ENCODE data around the gene CDH16. TPM values are rescaled to one million over a fixed set of nuclear protein-coding genes. Genes with fewer than 3 reads are reported as not detected.
A peak's percentile ranks its signal among the peaks of the same experiment; 100 is the strongest.

The CDH16 gene
- total RNA-seq, 5 donors from 2014 or later (not counting 1 experiment from before 2014, with no cell fraction given), result not detected

DNA sequence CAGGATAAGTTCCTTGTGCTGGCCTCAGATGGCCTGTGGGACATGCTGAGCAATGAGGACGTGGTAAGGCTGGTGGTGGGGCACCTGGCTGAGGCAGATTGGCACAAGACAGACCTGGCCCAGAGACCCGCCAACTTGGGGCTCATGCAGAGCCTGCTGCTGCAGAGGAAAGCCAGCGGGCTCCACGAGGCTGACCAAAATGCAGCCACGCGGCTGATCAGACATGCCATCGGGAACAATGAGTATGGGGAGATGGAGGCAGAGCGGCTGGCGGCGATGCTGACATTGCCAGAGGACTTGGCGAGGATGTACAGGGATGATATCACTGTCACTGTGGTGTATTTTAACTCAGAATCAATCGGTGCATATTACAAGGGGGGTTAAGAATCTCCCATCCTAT, 33.2 kb downstream of the CDH16 start:
- Mint-ChIP-seq H3K27me3 (no peaks in the 10 kb centered on the region), H3K9me3 (no peaks in the 10 kb centered on the region), H3K27ac (no peak overlapping the region)

DNA sequence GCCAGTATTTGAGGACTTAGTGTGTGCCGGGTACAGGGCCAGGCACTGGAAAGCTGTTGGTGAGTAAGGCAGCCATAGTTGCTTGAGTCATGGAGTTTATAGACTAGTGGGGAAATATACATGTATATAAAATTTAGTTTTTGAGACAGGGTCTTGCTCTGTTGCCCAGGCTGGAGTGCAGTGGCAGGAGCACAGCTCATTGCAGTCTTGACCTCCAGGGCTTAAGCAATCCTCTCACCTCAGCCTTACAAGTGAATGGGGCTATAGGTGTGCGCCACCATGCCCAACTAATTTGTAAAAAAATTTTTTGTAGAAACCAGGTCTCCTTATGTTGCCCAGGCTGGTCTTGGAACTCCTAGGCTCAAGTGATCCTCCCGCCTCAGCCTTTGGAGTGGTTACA, 36.0 kb downstream of the CDH16 start:
- POLR2A ChIA-PET, result no interaction called here
- Histone ChIP-seq H3K4me3 (ENCODE audit: control insufficient read depth in 1 of 2, extremely low read depth in 1 of 2, low read length in 1 of 2) (no peak overlapping the region), H3K9me3 (no peaks in the 10 kb centered on the region), H3K27ac (ENCODE audit: low read length) (no peak overlapping the region), H3K27me3 (replicated peaks in 1 of 2; ENCODE audit: control insufficient read depth in 2 of 2, extremely low read depth in 1 of 2, insufficient read depth in 2 of 2, low read length in 1 of 2) (no peaks in the 10 kb centered on the region), H3K4me1 (ENCODE audit: control insufficient read depth in 1 of 2, extremely low read depth in 1 of 2, insufficient read depth in 2 of 2, low read length in 2 of 2) (peaks cover 3 to 23% of the 10 kb centered on the region in 2 experiments), H3K36me3 (ENCODE audit: control insufficient read depth in 2 of 2, extremely low read depth in 1 of 2, insufficient read depth in 1 of 2, low read length in 1 of 2) (peaks cover 18 to 25% of the 10 kb centered on the region in 2 donors)
- H3K4me1 Mint-ChIP-seq, result peaks cover 33 to 52% (median 38%) of the 10 kb centered on the region in 3 donors
- DNase-seq (no peak), ATAC-seq (replicated peaks in 1 of 4) (no peak)
- no CpG with 5 or more reads among the region's 3 CpGs for WGBS (ENCODE audit: insufficient coverage)
- no peaks in the 10 kb centered on the region for H3K27me3 Mint-ChIP-seq
- peak overlapping the region in 1 of 3 donors; percentile 21 for H3K4me3 Mint-ChIP-seq
- H3K9me3 Mint-ChIP-seq, result no peaks in the 10 kb centered on the region
- CTCF ChIA-PET, result interaction anchor here (1.5 to 1.7 kb wide), 2 partner anchors 10 to 16 kb away, joined by 4 to 8 read pairs; no protein-coding TSS in a partner anchor
- H3K27ac Mint-ChIP-seq, result no peak overlapping the region
- H3K36me3 Mint-ChIP-seq, result peaks cover 20% of the 10 kb centered on the region

More for the DNA sequence above, 33.2 kb downstream of the CDH16 start:
- H3K27me3 ChIP-seq (replicated peaks in 1 of 2; ENCODE audit: control insufficient read depth in 2 of 2, extremely low read depth in 1 of 2, insufficient read depth in 2 of 2, low read length in 1 of 2), result no peaks in the 10 kb centered on the region
- H3K4me1 ChIP-seq (ENCODE audit: control insufficient read depth in 1 of 2, extremely low read depth in 1 of 2, insufficient read depth in 2 of 2, low read length in 2 of 2), result peaks cover 3 to 15% of the 10 kb centered on the region in 2 experiments
- ChIA-PET POLR2A (no interaction called here), CTCF (no interaction called here)
- DNase-seq (no peak), ATAC-seq (replicated peaks in 1 of 4) (no peak)
- H3K9me3 ChIP-seq, result no peaks in the 10 kb centered on the region
- no peak overlapping the region for H3K27ac ChIP-seq (ENCODE audit: low read length)
- H3K4me3 Mint-ChIP-seq, result no peak overlapping the region
- peaks cover 23 to 28% of the 10 kb centered on the region in 2 donors for H3K36me3 ChIP-seq (ENCODE audit: control insufficient read depth in 2 of 2, extremely low read depth in 1 of 2, insufficient read depth in 1 of 2, low read length in 1 of 2)
- H3K36me3 Mint-ChIP-seq, result peaks cover 20% of the 10 kb centered on the region
- H3K4me3 ChIP-seq (ENCODE audit: control insufficient read depth in 1 of 2, extremely low read depth in 1 of 2, low read length in 1 of 2), result no peak overlapping the region
- 91% methylated on average over 10 of the region's 12 CpGs for WGBS (ENCODE audit: insufficient coverage)
- peaks cover 22 to 33% (median 23%) of the 10 kb centered on the region in 3 donors for H3K4me1 Mint-ChIP-seq

DNA sequence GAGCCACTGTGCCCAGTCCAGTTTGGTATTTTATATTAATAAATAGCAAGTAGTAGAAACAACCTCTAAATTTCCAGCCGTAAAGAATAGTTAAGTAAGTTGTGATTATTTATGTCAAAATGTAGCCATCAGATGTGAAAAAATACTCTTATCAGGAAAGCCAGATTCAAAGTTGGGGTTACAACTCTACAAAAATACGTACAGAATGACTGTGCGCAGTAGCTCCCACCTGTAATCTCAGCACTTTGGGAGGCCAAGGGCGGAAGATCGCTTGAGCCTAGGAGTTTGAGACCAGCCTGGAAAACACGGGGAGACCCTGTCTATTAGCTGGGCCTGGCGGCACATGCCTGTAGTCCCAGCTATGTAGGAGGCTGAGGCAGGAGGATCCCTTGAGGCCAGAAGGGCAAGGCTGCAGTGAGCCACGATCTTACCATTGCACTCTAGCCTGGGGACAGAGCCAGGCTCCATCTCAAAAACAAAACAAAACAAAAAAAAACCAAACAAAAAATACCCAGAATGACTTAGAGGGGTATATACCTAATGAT, 36.6 kb downstream of the CDH16 start:
- no peaks in the 10 kb centered on the region for H3K27me3 Mint-ChIP-seq
- peaks cover 20% of the 10 kb centered on the region for H3K36me3 Mint-ChIP-seq
- H3K27ac Mint-ChIP-seq, result no peak overlapping the region
- POLR2A ChIA-PET, result interaction anchor here (0.6 kb wide), 2 partner anchors 62 to 1243 kb away, joined by 3 read pairs; no protein-coding TSS in a partner anchor
- CTCF ChIA-PET, result interaction anchor here (0.5 to 1.7 kb wide), 7 partner anchors 9 to 644 kb away, joined by 3 to 8 read pairs (median 3); no protein-coding TSS in a partner anchor
- H3K4me1 Mint-ChIP-seq, result peaks cover 33 to 48% (median 36%) of the 10 kb centered on the region in 3 donors
- Histone ChIP-seq H3K36me3 (ENCODE audit: control insufficient read depth in 2 of 2, extremely low read depth in 1 of 2, insufficient read depth in 1 of 2, low read length in 1 of 2) (peaks cover 18 to 25% of the 10 kb centered on the region in 2 donors), H3K27ac (ENCODE audit: low read length) (no peak overlapping the region), H3K4me1 (ENCODE audit: control insufficient read depth in 1 of 2, extremely low read depth in 1 of 2, insufficient read depth in 2 of 2, low read length in 2 of 2) (peaks cover 3 to 23% of the 10 kb centered on the region in 2 experiments), H3K9me3 (no peaks in the 10 kb centered on the region), H3K4me3 (ENCODE audit: control insufficient read depth in 1 of 2, extremely low read depth in 1 of 2, low read length in 1 of 2) (no peak overlapping the region), H3K27me3 (replicated peaks in 1 of 2; ENCODE audit: control insufficient read depth in 2 of 2, extremely low read depth in 1 of 2, insufficient read depth in 2 of 2, low read length in 1 of 2) (no peaks in the 10 kb centered on the region)
- no peak for ATAC-seq (replicated peaks in 1 of 4)
- 95% methylated on average over 5 of the region's 8 CpGs for WGBS (ENCODE audit: insufficient coverage)
- H3K4me3 Mint-ChIP-seq, result peak overlapping the region; percentile 49 to 99 (median 53)
- DNase-seq, result no peak
- no peaks in the 10 kb centered on the region for H3K9me3 Mint-ChIP-seq

DNA sequence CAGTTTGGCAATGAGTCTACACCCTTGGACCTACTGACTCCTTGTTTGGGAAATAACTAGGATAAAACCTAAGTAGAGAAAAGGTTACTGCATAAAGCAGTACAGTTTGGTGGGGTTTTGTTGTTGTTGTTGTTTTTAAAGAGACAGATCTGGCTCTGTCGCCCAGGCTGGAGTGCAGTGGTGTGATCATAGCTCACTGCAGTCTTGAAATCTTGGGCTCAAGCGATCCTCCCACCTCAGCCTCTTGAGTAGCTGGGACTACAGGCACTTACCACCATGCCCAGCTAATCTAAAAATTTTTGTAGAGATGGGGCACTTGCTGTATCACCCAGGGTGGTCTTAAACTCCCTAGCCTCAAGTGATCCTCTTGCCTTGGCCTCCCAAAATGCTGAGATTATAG, 37.1 kb downstream of the CDH16 start:
- DNase-seq (no peak), ATAC-seq (replicated peaks in 1 of 4) (no peak)
- Mint-ChIP-seq H3K9me3 (no peaks in the 10 kb centered on the region), H3K27me3 (no peaks in the 10 kb centered on the region), H3K4me3 (peak overlapping the region; percentile 53 to 99 (median 99)), H3K36me3 (peaks cover 18% of the 10 kb centered on the region), H3K27ac (no peak overlapping the region), H3K4me1 (peaks cover 33 to 43% (median 36%) of the 10 kb centered on the region in 3 donors)
- Histone ChIP-seq H3K4me3 (ENCODE audit: control insufficient read depth in 1 of 2, extremely low read depth in 1 of 2, low read length in 1 of 2) (peak overlapping the region in 1 of 2 donors; percentile 81), H3K4me1 (ENCODE audit: control insufficient read depth in 1 of 2, extremely low read depth in 1 of 2, insufficient read depth in 2 of 2, low read length in 2 of 2) (peaks cover 3 to 23% of the 10 kb centered on the region in 2 experiments), H3K36me3 (ENCODE audit: control insufficient read depth in 2 of 2, extremely low read depth in 1 of 2, insufficient read depth in 1 of 2, low read length in 1 of 2) (peaks cover 17 to 21% of the 10 kb centered on the region in 2 donors), H3K27me3 (replicated peaks in 1 of 2; ENCODE audit: control insufficient read depth in 2 of 2, extremely low read depth in 1 of 2, insufficient read depth in 2 of 2, low read length in 1 of 2) (no peaks in the 10 kb centered on the region), H3K9me3 (no peaks in the 10 kb centered on the region), H3K27ac (ENCODE audit: low read length) (no peak overlapping the region)
- CTCF ChIA-PET, result interaction anchor here (0.6 to 1.7 kb wide), 5 partner anchors 9 to 644 kb away, joined by 3 to 8 read pairs (median 4); no protein-coding TSS in a partner anchor
- no CpG with 5 or more reads among the region's 2 CpGs for WGBS (ENCODE audit: insufficient coverage)
- POLR2A ChIA-PET, result no interaction called here

DNA sequence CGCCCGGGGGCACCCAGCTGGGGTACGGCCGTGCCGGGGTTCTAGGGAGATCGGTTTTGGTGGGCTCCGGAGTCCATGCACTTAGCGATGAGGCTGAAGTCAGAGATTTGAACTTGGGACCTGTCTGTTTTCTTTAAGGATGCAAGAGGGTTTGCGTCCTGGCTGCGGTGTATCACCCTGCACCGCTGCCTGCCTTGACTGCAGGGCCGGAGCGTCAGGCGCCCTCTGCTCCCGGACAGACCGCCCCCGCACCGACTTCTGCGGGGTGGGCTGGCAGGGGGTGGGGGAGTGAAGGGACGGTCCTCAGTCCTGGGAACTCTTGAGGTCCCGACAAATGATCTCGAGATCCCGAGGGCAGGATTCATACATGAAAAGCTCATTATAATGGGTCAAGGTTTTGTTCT, 37.7 kb downstream of the CDH16 start:
- Mint-ChIP-seq H3K36me3 (peaks cover 16% of the 10 kb centered on the region), H3K27me3 (no peaks in the 10 kb centered on the region), H3K9me3 (no peaks in the 10 kb centered on the region), H3K4me1 (peaks cover 33 to 42% (median 36%) of the 10 kb centered on the region in 3 donors), H3K27ac (no peak overlapping the region), H3K4me3 (peak overlapping the region; percentile 98 to 99 (median 99))
- DNase-seq (peak in 1 of 35 experiments; percentile 32), ATAC-seq (replicated peaks in 1 of 4) (peak in 1 of 4 experiments; percentile 11)
- Histone ChIP-seq H3K4me1 (ENCODE audit: control insufficient read depth in 1 of 2, extremely low read depth in 1 of 2, insufficient read depth in 2 of 2, low read length in 2 of 2) (peaks cover 3 to 23% of the 10 kb centered on the region in 2 experiments), H3K9me3 (no peaks in the 10 kb centered on the region), H3K4me3 (ENCODE audit: control insufficient read depth in 1 of 2, extremely low read depth in 1 of 2, low read length in 1 of 2) (peak overlapping the region; percentile 65 to 81), H3K27me3 (replicated peaks in 1 of 2; ENCODE audit: control insufficient read depth in 2 of 2, extremely low read depth in 1 of 2, insufficient read depth in 2 of 2, low read length in 1 of 2) (no peaks in the 10 kb centered on the region), H3K36me3 (ENCODE audit: control insufficient read depth in 2 of 2, extremely low read depth in 1 of 2, insufficient read depth in 1 of 2, low read length in 1 of 2) (peaks cover 15 to 20% of the 10 kb centered on the region in 2 donors), H3K27ac (ENCODE audit: low read length) (no peak overlapping the region)
- CTCF ChIA-PET, result interaction anchor here (0.6 to 1.7 kb wide), 10 partner anchors 8 to 741 kb away, joined by 3 to 12 read pairs (median 4); partner anchors contain the start of gene NAE1 (in 1 of the 2)
- POLR2A ChIA-PET, result interaction anchor here (0.5 to 0.6 kb wide), 4 partner anchors 21 to 960 kb away, joined by 3 to 4 read pairs (median 4); no protein-coding TSS in a partner anchor
- WGBS (ENCODE audit: insufficient coverage), result 2% methylated on average over 18 of the region's 23 CpGs

DNA sequence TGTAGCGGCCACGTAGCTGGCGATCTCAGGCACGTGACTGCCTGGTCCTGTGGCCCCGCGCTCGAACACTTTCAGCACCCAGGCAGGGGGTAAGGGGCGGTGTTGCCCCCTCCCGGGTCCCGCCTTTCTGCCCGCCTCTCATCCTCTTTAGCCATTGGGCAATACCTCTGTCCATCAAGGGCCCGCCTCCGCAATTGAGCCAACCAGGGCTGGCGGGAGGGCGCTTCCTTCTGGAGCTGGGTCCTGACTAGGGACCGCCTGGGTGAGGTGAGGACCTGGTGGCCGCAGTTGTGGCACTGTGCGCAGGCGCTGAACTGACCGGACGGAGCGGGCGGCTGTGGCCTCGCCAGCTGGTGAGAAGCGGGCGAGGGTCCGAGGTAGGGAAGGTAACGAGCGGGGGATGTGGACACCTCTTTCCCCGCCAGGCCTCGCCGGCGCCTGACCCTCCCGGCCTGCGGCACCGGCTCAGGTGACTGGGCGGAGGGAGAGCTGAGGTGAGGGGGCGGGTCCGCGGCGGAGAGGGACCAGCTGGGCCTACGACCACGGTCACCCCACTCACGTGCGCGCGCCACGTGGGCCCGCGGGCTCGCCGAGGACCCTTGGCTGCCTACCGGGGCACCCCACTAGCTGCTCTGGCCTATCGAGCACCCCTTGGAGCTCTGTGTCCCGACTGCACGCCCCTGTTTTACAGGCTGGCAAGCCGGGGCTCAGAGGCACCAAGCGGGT, 38.2 kb downstream of the CDH16 start, which contains the start of gene PDP2:
PDP2 (plus strand) TSS at position 228 of the 726 bp plus-strand sequence. CDS start 3,770 bp downstream, outside the sequence.
- Histone ChIP-seq H3K27me3 (replicated peaks in 1 of 2; ENCODE audit: control insufficient read depth in 2 of 2, extremely low read depth in 1 of 2, insufficient read depth in 2 of 2, low read length in 1 of 2) (no peaks in the 10 kb centered on the region), H3K27ac (ENCODE audit: low read length) (peak within 1 kb of the TSS; percentile 27), H3K4me1 (ENCODE audit: control insufficient read depth in 1 of 2, extremely low read depth in 1 of 2, insufficient read depth in 2 of 2, low read length in 2 of 2) (peaks cover 3 to 23% of the 10 kb centered on the region in 2 experiments), H3K9me3 (no peaks in the 10 kb centered on the region), H3K4me3 (ENCODE audit: control insufficient read depth in 1 of 2, extremely low read depth in 1 of 2, low read length in 1 of 2) (peak within 1 kb of the TSS; percentile 65 to 81), H3K36me3 (ENCODE audit: control insufficient read depth in 2 of 2, extremely low read depth in 1 of 2, insufficient read depth in 1 of 2, low read length in 1 of 2) (peaks cover 13 to 14% of the 10 kb centered on the region in 2 donors)
- under 1% methylated on average over 52 of the region's 58 CpGs for WGBS (ENCODE audit: insufficient coverage)
- POLR2A ChIA-PET, result interaction anchor here (0.5 to 0.6 kb wide), 5 partner anchors 20 to 960 kb away, joined by 3 to 4 read pairs (median 4); partner anchors contain the start of gene CKLF (in 1 of the 2)
- Mint-ChIP-seq H3K4me1 (peaks cover 31 to 41% (median 31%) of the 10 kb centered on the region in 3 donors), H3K4me3 (peak within 1 kb of the TSS; percentile 98 to 99 (median 99)), H3K9me3 (no peaks in the 10 kb centered on the region), H3K36me3 (peaks cover 12% of the 10 kb centered on the region), H3K27me3 (no peaks in the 10 kb centered on the region), H3K27ac (peak within 1 kb of the TSS; percentile 88)
- CTCF ChIA-PET, result interaction anchor here (0.5 to 1.5 kb wide), 8 partner anchors 13 to 742 kb away, joined by 3 to 12 read pairs (median 4); partner anchors contain the start of gene NAE1 (in 1 of the 2)
- peak; percentile 75 to 94 (median 84) for DNase-seq
- ATAC-seq (replicated peaks in 1 of 4), result peak; percentile 98 to 99 (median 99)

All from T-cell (primary cell).